Hepatic stellate cell (primary cell): ENCODE measurements around the gene NEURL1.
A peak's percentile ranks its signal among the peaks of the same experiment; 100 is the strongest.
"Not testable (repeated sequence)": the region's sequence is repeated elsewhere in the genome, so short reads cannot be mapped to it uniquely, and the experiment has no call there.

Source experiments
- DNase-seq: peaks from one replicate; pipeline ENCODE4 v3.0.0; 2011; ENCODE audit warnings: low spot score

The NEURL1 gene

GRCh38 chr10:103493916-103494877 lies 692 bp downstream of the NEURL1 start:
- DNase-seq, result peak; percentile 48

- DNase-seq, result no peak
Measured at GRCh38 chr10:103495321-103495720, 1.8 kb downstream of the NEURL1 start.

GRCh38 chr10:103497161-103497915 lies 3.8 kb downstream of the NEURL1 start:
- DNase-seq, result no peak

- no peak for DNase-seq
Measured at GRCh38 chr10:103498936-103499638, 5.6 kb downstream of the NEURL1 start.

- no peak for DNase-seq
Measured at GRCh38 chr10:103499881-103500280, 6.4 kb downstream of the NEURL1 start.

- DNase-seq, result no peak
Measured at GRCh38 chr10:103500481-103500880, 7.0 kb downstream of the NEURL1 start.

GRCh38 chr10:103501186-103501585 lies 7.7 kb downstream of the NEURL1 start:
- DNase-seq, result no peak

- no peak for DNase-seq
Measured at GRCh38 chr10:103502849-103503660, 9.6 kb downstream of the NEURL1 start.

GRCh38 chr10:103503777-103504176 lies 10.3 kb downstream of the NEURL1 start:
- DNase-seq, result not testable (repeated sequence)

- DNase-seq, result peak; percentile 77
Measured at GRCh38 chr10:103504181-103504783, 10.8 kb downstream of the NEURL1 start.

- no peak for DNase-seq
Measured at GRCh38 chr10:103506061-103506460, 12.6 kb downstream of the NEURL1 start.

- no peak for DNase-seq
Measured at GRCh38 chr10:103507235-103508191, 14.0 kb downstream of the NEURL1 start.

GRCh38 chr10:103510046-103510685 lies 16.7 kb downstream of the NEURL1 start:
- no peak for DNase-seq

GRCh38 chr10:103510791-103511752 lies 17.6 kb downstream of the NEURL1 start:
- no peak for DNase-seq

- no peak for DNase-seq
Measured at GRCh38 chr10:103512166-103512565, 18.7 kb downstream of the NEURL1 start.

GRCh38 chr10:103512591-103513379 lies 19.3 kb downstream of the NEURL1 start:
- no peak for DNase-seq

GRCh38 chr10:103513380-103514060 lies 20.0 kb downstream of the NEURL1 start:
- no peak for DNase-seq
